Right lobe of liver (tissue), 4 donors: Measurements from ENCODE around the gene IL1F10.

ENCODE experiments used
- POLR2A ChIP-seq: fragments of 450-650 bp; IDR thresholded peaks from one replicate; pipeline ENCODE4 v1.6.1; 2017; ENCODE audit warnings: antibody characterized with exemption, mild to moderate bottlenecking
- TF ChIP-seq, protein P1 (sequence below), 4 donors: fragments of 200-600 bp in 3 of 4; fragments of 450-650 bp in 1 of 4; IDR thresholded peaks; one replicate each; pipeline versions ENCODE4 v1.5.1 to v1.8.0; 2016 to 2022; ENCODE audit warnings: antibody characterized with exemption in 4 of 4, mild to moderate bottlenecking in 2 of 4
- donor health status: DM: no; HTN: no; CAD: no.
- donor health status: DM: no; HTN: no; CAD: no.
- donor health status: DM: no; HTN: yes; CAD: no.

DNA sequence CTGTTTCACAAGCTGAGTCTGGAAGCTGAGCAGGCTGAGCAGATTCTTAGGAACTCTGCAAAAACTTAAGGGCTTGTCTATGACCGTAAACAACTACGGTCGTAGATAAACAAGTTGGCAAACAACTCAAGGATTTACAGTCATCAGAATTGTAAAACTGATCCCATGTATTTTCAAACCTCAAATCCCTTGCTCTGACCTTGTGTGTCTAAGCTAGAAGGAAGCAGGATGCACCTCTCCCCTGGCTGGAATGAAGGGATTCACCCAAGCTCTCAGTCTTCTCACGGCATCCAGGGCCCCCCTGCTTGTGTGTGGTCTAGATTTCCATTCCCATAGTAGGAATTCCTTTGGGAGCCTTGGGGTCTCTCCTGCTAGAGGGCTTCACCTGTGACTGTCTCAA lies 47.2 kb downstream of the IL1F10 start:
- TF ChIP-seq, protein P1, sequence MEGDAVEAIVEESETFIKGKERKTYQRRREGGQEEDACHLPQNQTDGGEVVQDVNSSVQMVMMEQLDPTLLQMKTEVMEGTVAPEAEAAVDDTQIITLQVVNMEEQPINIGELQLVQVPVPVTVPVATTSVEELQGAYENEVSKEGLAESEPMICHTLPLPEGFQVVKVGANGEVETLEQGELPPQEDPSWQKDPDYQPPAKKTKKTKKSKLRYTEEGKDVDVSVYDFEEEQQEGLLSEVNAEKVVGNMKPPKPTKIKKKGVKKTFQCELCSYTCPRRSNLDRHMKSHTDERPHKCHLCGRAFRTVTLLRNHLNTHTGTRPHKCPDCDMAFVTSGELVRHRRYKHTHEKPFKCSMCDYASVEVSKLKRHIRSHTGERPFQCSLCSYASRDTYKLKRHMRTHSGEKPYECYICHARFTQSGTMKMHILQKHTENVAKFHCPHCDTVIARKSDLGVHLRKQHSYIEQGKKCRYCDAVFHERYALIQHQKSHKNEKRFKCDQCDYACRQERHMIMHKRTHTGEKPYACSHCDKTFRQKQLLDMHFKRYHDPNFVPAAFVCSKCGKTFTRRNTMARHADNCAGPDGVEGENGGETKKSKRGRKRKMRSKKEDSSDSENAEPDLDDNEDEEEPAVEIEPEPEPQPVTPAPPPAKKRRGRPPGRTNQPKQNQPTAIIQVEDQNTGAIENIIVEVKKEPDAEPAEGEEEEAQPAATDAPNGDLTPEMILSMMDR (IDR thresholded peaks at IDR 0.05) = no peak
- TF ChIP-seq POLR2A = no peak
